Measurements from ENCODE around the gene ACO2. TPM values are rescaled to one million over a fixed set of nuclear protein-coding genes. Genes with fewer than 3 reads are reported as not detected.
A peak's percentile ranks its signal among the peaks of the same experiment; 100 is the strongest.

The ACO2 gene
- total and polyA plus RNA-seq, 2 of the 13 experiments (the other 11 are each of a cell fraction or from before 2014, with no cell fraction given): 19.2 to 45.6 TPM

- TF ChIP-seq TFE3 (CRISPR knock-in tag; IDR thresholded peaks at IDR 0.05): peak; percentile 75; the same call in 1 of the 2 replicates
- TF ChIP-seq PHF5A (CRISPR knock-in tag; IDR thresholded peaks at IDR 0.05; ENCODE audit: low read depth, unreplicated experiment): peak; percentile 94
- TF ChIP-seq ZNF567 (CRISPR knock-in tag; IDR thresholded peaks at IDR 0.05; ENCODE audit: borderline replicate concordance): 0 out of 2 replicates have a peak, but pooled peaks have one; percentile 89
- TF ChIP-seq ZNF672 (CRISPR knock-in tag; IDR thresholded peaks at IDR 0.05): peak; percentile 95
- TF ChIP-seq MTA3 (CRISPR knock-in tag; IDR thresholded peaks at IDR 0.05): no peak
- peak; percentile 62; the same call in 1 of the 2 replicates for TF ChIP-seq TEF (CRISPR knock-in tag; IDR thresholded peaks at IDR 0.05)
- peak; percentile 99 for TF ChIP-seq SIN3A (IDR thresholded peaks at IDR 0.05; ENCODE audit: borderline replicate concordance, low read depth, low read length)
- peak; percentile 98 for TF ChIP-seq ZNF878 (CRISPR knock-in tag; IDR thresholded peaks at IDR 0.05)
- no peak; the same call in 1 of the 2 replicates for TF ChIP-seq FUBP1 (CRISPR knock-in tag; IDR thresholded peaks at IDR 0.05; ENCODE audit: borderline replicate concordance)
- peak; percentile 87 for TF ChIP-seq ZNF883 (CRISPR knock-in tag; IDR thresholded peaks at IDR 0.05; ENCODE audit: not compliant biosample characterization)
- no peak for TF ChIP-seq ZNF713 (CRISPR knock-in tag; IDR thresholded peaks at IDR 0.05)
- TF ChIP-seq ZNF362 (CRISPR knock-in tag; IDR thresholded peaks at IDR 0.05; ENCODE audit: borderline replicate concordance): peak; percentile 58; the same call in 1 of the 2 replicates
- peak; percentile 74 for TF ChIP-seq PAXIP1 (CRISPR knock-in tag; conservative IDR thresholded peaks at IDR 0.05)
- peak; percentile 97 for TF ChIP-seq ZNF792 (CRISPR knock-in tag; IDR thresholded peaks at IDR 0.05)
- peak; percentile 96; the same call in 1 of the 2 replicates for TF ChIP-seq SSRP1 (CRISPR knock-in tag; IDR thresholded peaks at IDR 0.05)
- peak; percentile 84 for TF ChIP-seq ZNF639 (CRISPR knock-in tag; conservative IDR thresholded peaks at IDR 0.05)
- TF ChIP-seq PHB2 (IDR thresholded peaks at IDR 0.05; ENCODE audit: partially characterized antibody): no peak
- peak; percentile 49; the same call in 1 of the 2 replicates for TF ChIP-seq ZNF558 (CRISPR knock-in tag; IDR thresholded peaks at IDR 0.05; ENCODE audit: borderline replicate concordance)
Measured at GRCh38 chr22:41446639-41447434, 22.1 kb upstream of the ACO2 start, which contains the start of gene TOB2 (continued).

All from HepG2 (cell line).